Measurements from ENCODE around the gene NRSN2. TPM values are rescaled to one million over a fixed set of nuclear protein-coding genes. Genes with fewer than 3 reads are reported as not detected.
A peak's percentile ranks its signal among the peaks of the same experiment; 100 is the strongest.

Gene NRSN2
- total and polyA plus RNA-seq, 2 donors (not counting 1 experiment from before 2014, with no cell fraction given) = 5.0 to 8.6 TPM

GRCh38 chr20:402898-403581, 56.1 kb downstream of the NRSN2 start:
- Histone ChIP-seq H3K9ac (ENCODE audit: low read length) (no peak overlapping the region), H2AFZ (ENCODE audit: insufficient read depth, low read depth, low read length, poor library complexity, severe bottlenecking) (no peak overlapping the region), H3K27ac (ENCODE audit: low read length in 2 of 2) (no peak overlapping the region), H3K36me3 (replicated peaks in 1 of 2; ENCODE audit: control extremely low read depth in 1 of 2, control insufficient read depth in 1 of 2, extremely low read depth in 1 of 2, insufficient read depth in 2 of 2, low read length in 1 of 2) (no peaks in the 10 kb centered on the region), H3K4me1 (ENCODE audit: control insufficient read depth in 2 of 2, insufficient read depth in 2 of 2, low read length in 2 of 2) (peaks cover 23 to 27% of the 10 kb centered on the region in 2 donors), H3K4me3 (ENCODE audit: control extremely low read depth in 1 of 5, extremely low read depth in 1 of 5, insufficient read depth in 1 of 5, low read depth in 2 of 5, low read length in 4 of 5) (no peak overlapping the region), H3K9me3 (ENCODE audit: control extremely low read depth in 1 of 3, control insufficient read depth in 2 of 3, insufficient read depth in 1 of 3, low read length in 2 of 3) (peaks cover 0 to 5% (median 4%) of the 10 kb centered on the region in 3 donors), H3K4me2 (replicated peaks; ENCODE audit: low read depth, low read length, poor library complexity, severe bottlenecking) (peak overlapping the region; percentile 35), H3K79me2 (ENCODE audit: control insufficient read depth, insufficient read depth, low read length) (no peaks in the 10 kb centered on the region), H4K20me1 (ENCODE audit: control insufficient read depth, insufficient read depth, low read length, poor library complexity, severe bottlenecking) (no peaks in the 10 kb centered on the region), H3K27me3 (replicated peaks in 1 of 4; ENCODE audit: control extremely low read depth in 1 of 4, control insufficient read depth in 3 of 4, insufficient read depth in 4 of 4, low read length in 3 of 4) (no peaks in the 10 kb centered on the region)
- H3K9me3 Mint-ChIP-seq (ENCODE audit: insufficient read depth) = no peaks in the 10 kb centered on the region
- POLR2A ChIA-PET = interaction anchor here (0.6 kb wide), 2 partner anchors 22 to 28 kb away, joined by 3 to 6 read pairs; no protein-coding TSS in a partner anchor
- TF ChIP-seq CTCF (IDR thresholded peaks at IDR 0.05) = no peak
- no peak for TF ChIP-seq EZH2 (IDR thresholded peaks at IDR 0.05; ENCODE audit: borderline replicate concordance, insufficient read depth, low read depth, low read length, poor library complexity, severe bottlenecking)
- H3K4me3 Mint-ChIP-seq = no peak overlapping the region
- CTCF ChIA-PET = interaction anchor here (0.9 to 1.5 kb wide), 2 partner anchors 10 to 22 kb away, joined by 3 to 6 read pairs; partner anchors contain the start of gene TRIB3
- H3K27ac Mint-ChIP-seq = no peak overlapping the region
- DNase-seq (no peak), ATAC-seq (ENCODE audit: low read depth) (no peak)
- WGBS (ENCODE audit: insufficient coverage) = 60% methylated on average over 2 of the region's 6 CpGs
- H3K27me3 Mint-ChIP-seq = no peaks in the 10 kb centered on the region
- H3K4me1 Mint-ChIP-seq = peaks cover 24% of the 10 kb centered on the region
- intact Hi-C loops (cut with micrococcal nuclease) = no loop called here

DNA sequence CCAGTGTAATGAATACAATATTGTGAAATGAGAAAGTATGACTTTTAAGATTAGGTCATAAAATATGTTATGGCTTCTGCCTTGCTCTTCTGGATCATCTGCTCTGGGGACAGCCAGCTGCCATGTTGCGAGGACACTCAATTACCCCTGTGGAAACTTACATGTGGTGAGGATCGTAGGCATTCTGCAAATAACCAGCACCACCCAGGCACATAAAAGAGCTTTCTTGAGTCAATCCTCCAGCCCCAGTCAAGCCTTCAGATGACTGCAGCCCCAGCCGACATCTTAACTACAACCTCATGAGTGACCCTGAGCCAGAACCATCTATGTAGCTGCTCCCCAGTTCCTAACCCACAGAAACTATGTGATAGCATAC, 56.7 kb downstream of the NRSN2 start:
- Mint-ChIP-seq H3K27ac (no peak overlapping the region), H3K27me3 (no peaks in the 10 kb centered on the region), H3K4me3 (no peak overlapping the region), H3K4me1 (peaks cover 24% of the 10 kb centered on the region), H3K9me3 (ENCODE audit: insufficient read depth) (no peaks in the 10 kb centered on the region)
- no peak for ATAC-seq (ENCODE audit: low read depth)
- no peak for DNase-seq
- Histone ChIP-seq H3K4me2 (replicated peaks; ENCODE audit: low read depth, low read length, poor library complexity, severe bottlenecking) (no peak overlapping the region), H3K79me2 (ENCODE audit: control insufficient read depth, insufficient read depth, low read length) (peaks cover 5% of the 10 kb centered on the region), H3K4me1 (ENCODE audit: control insufficient read depth in 2 of 2, insufficient read depth in 2 of 2, low read length in 2 of 2) (peaks cover 23 to 27% of the 10 kb centered on the region in 2 donors), H2AFZ (ENCODE audit: insufficient read depth, low read depth, low read length, poor library complexity, severe bottlenecking) (no peak overlapping the region), H3K27me3 (replicated peaks in 1 of 4; ENCODE audit: control extremely low read depth in 1 of 4, control insufficient read depth in 3 of 4, insufficient read depth in 4 of 4, low read length in 3 of 4) (no peaks in the 10 kb centered on the region), H3K27ac (ENCODE audit: low read length in 2 of 2) (no peak overlapping the region), H3K4me3 (ENCODE audit: control extremely low read depth in 1 of 5, extremely low read depth in 1 of 5, insufficient read depth in 1 of 5, low read depth in 2 of 5, low read length in 4 of 5) (no peak overlapping the region), H3K9ac (ENCODE audit: low read length) (no peak overlapping the region), H3K9me3 (ENCODE audit: control extremely low read depth in 1 of 3, control insufficient read depth in 2 of 3, insufficient read depth in 1 of 3, low read length in 2 of 3) (peaks cover 0 to 5% (median 4%) of the 10 kb centered on the region in 3 donors), H4K20me1 (ENCODE audit: control insufficient read depth, insufficient read depth, low read length, poor library complexity, severe bottlenecking) (peaks cover 4% of the 10 kb centered on the region), H3K36me3 (replicated peaks in 1 of 2; ENCODE audit: control extremely low read depth in 1 of 2, control insufficient read depth in 1 of 2, extremely low read depth in 1 of 2, insufficient read depth in 2 of 2, low read length in 1 of 2) (no peaks in the 10 kb centered on the region)
- intact Hi-C loops (cut with micrococcal nuclease) = no loop called here
- POLR2A ChIA-PET = no interaction called here
- WGBS (ENCODE audit: insufficient coverage) = 93% methylated on average over 2 of the region's 3 CpGs
- CTCF ChIA-PET = interaction anchor here (1.5 kb wide), 1 partner anchor 23 kb away, joined by 6 read pairs; the partner anchor contains the start of gene TRIB3
- TF ChIP-seq EZH2 (IDR thresholded peaks at IDR 0.05; ENCODE audit: borderline replicate concordance, insufficient read depth, low read depth, low read length, poor library complexity, severe bottlenecking) (no peak), CTCF (IDR thresholded peaks at IDR 0.05) (no peak)
